Trophoblast cell (in vitro differentiated cells and primary cell): ENCODE measurements around the gene NUP153.
"Not testable (repeated sequence)": the region's sequence is repeated elsewhere in the genome, so short reads cannot be mapped to it uniquely, and the experiment has no call there.

Source experiments
- DNase-seq, 2 donors: peaks; one replicate each; pipeline ENCODE4 v3.0.0-alpha.2; 2016
- H2AFZ ChIP-seq: 2 replicates; pipeline ENCODE4 v1.6.1; 2013; ENCODE audit warnings: low read length, moderate library complexity, mild to moderate bottlenecking; ENCODE audit not compliant: insufficient read depth, poor library complexity
- H2AK5ac ChIP-seq: 2 replicates; pipeline ENCODE4 v1.6.1; 2013; ENCODE audit warnings: mild to moderate bottlenecking, low read length
- H2BK120ac ChIP-seq: 2 replicates; pipeline ENCODE4 v1.6.1; 2013; ENCODE audit warnings: low read length, mild to moderate bottlenecking, moderate library complexity; ENCODE audit not compliant: insufficient read depth, poor library complexity
- H2BK12ac ChIP-seq: 2 replicates; pipeline ENCODE4 v1.6.1; 2013; ENCODE audit warnings: mild to moderate bottlenecking, low read length, moderate library complexity
- H2BK5ac ChIP-seq: 2 replicates; pipeline ENCODE4 v1.6.1; 2013; ENCODE audit warnings: low read length, low read depth, moderate library complexity, mild to moderate bottlenecking; ENCODE audit not compliant: poor library complexity
- H3K14ac ChIP-seq: 2 replicates; pipeline ENCODE4 v1.6.1; 2013; ENCODE audit warnings: mild to moderate bottlenecking, low read length
- H3K18ac ChIP-seq: 2 replicates; pipeline ENCODE4 v1.6.1; 2013; ENCODE audit warnings: mild to moderate bottlenecking, low read length
- H3K23ac ChIP-seq: 2 replicates; pipeline ENCODE4 v1.6.1; 2013; ENCODE audit warnings: low read length
- H3K27ac ChIP-seq: 2 replicates; pipeline ENCODE4 v1.5.1; 2013; ENCODE audit warnings: low read depth, mild to moderate bottlenecking, inconsistent platforms, low read length, moderate library complexity
- H3K27me3 ChIP-seq: 2 replicates; pipeline ENCODE4 v1.6.1; 2013; ENCODE audit warnings: inconsistent platforms, mild to moderate bottlenecking, low read length, moderate library complexity; ENCODE audit not compliant: insufficient read depth
- H3K36me3 ChIP-seq, 2 experiments: 1 replicate in 1 of 2; 2 replicates in 1 of 2; pipeline ENCODE4 v1.6.1; 2013; ENCODE audit warnings: low read length in 2 of 2, mild to moderate bottlenecking in 2 of 2, moderate library complexity in 1 of 2; ENCODE audit not compliant: insufficient read depth in 2 of 2, control insufficient read depth in 1 of 2
- H3K4ac ChIP-seq: 2 replicates; pipeline ENCODE4 v1.6.1; 2013; ENCODE audit warnings: low read depth, mild to moderate bottlenecking, low read length, moderate library complexity
- H3K4me1 ChIP-seq, 2 experiments: 1 replicate in 1 of 2; 2 replicates in 1 of 2; pipeline ENCODE4 v1.6.1; 2013; ENCODE audit warnings: low read length in 2 of 2, mild to moderate bottlenecking in 2 of 2, moderate library complexity in 1 of 2; ENCODE audit not compliant: insufficient read depth in 2 of 2, control insufficient read depth in 1 of 2
- H3K4me2 ChIP-seq: 2 replicates; pipeline ENCODE4 v1.6.1; 2013; ENCODE audit warnings: inconsistent platforms, mild to moderate bottlenecking, low read length, moderate library complexity
- H3K4me3 ChIP-seq: 2 replicates; pipeline ENCODE4 v1.5.1; 2013; ENCODE audit warnings: mild to moderate bottlenecking, low read depth, low read length, inconsistent platforms
- H3K79me1 ChIP-seq: one replicate; pipeline ENCODE4 v1.6.1; 2013; ENCODE audit warnings: low read length
- H3K79me2 ChIP-seq: 2 replicates; pipeline ENCODE4 v1.6.1; 2013; ENCODE audit warnings: low read length, mild to moderate bottlenecking; ENCODE audit not compliant: control insufficient read depth, insufficient read depth, poor library complexity
- H3K9ac ChIP-seq: 2 replicates; pipeline ENCODE4 v1.6.1; 2013; ENCODE audit warnings: mild to moderate bottlenecking, low read length
- H3K9me3 ChIP-seq: 2 replicates; pipeline ENCODE4 v1.6.1; 2013; ENCODE audit warnings: low read depth, mild to moderate bottlenecking, control low read depth, inconsistent platforms, low read length; ENCODE audit not compliant: insufficient read depth
- H4K12ac ChIP-seq: 2 replicates; pipeline ENCODE4 v1.6.1; 2013; ENCODE audit warnings: low read depth, mild to moderate bottlenecking, low read length, moderate library complexity
- H4K8ac ChIP-seq: 2 replicates; pipeline ENCODE4 v1.6.1; 2013; ENCODE audit warnings: low read depth, mild to moderate bottlenecking, low read length, moderate library complexity
- H4K91ac ChIP-seq: one replicate; pipeline ENCODE4 v1.6.1; 2013; ENCODE audit warnings: low read depth, mild to moderate bottlenecking, low read length, moderate library complexity
- WGBS: extraction: QIAGEN DNeasy Blood & Tissue Kit; methylation state at CpG from one replicate; pipeline ENCODE4 v1.1.7; 2013; ENCODE audit warnings: missing lambda C conversion rate; ENCODE audit not compliant: insufficient read length, insufficient coverage; ENCODE audit errors: extremely low coverage; 5-methylcytosine and 5-hydroxymethylcytosine counted together

The NUP153 gene

DNA sequence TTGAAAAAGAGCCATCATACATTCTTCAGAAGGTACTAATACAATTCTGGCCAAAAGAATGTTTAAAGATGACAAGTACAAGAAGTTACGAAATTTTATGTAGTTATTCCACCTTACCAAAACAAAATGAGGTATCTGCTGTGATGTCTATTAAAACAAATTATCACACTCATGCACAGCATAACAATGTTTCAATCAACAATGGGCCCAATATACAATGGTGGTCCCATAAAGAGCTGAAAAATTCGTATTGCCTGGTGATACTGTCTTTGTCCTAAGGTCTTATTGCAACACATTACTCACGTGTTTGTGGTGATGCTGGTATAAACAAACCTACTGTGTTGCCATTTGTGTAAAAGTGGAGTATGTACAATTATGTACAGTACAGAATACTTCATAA, 3.6 kb upstream of the NUP153 start:
- Histone ChIP-seq H3K23ac (no peak overlapping the region), H3K9ac (no peak overlapping the region), H3K4me1 (peaks cover 0 to 2% of the 10 kb centered on the region in 2 experiments), H3K27me3 (no peaks in the 10 kb centered on the region), H3K14ac (no peak overlapping the region), H4K12ac (no peak overlapping the region), H2BK12ac (no peak overlapping the region), H3K9me3 (no peaks in the 10 kb centered on the region), H3K79me1 (peaks cover 12% of the 10 kb centered on the region), H2AK5ac (no peak overlapping the region), H3K4me2 (no peak overlapping the region), H2AFZ (no peak overlapping the region), H3K18ac (no peak overlapping the region), H3K36me3 (no peaks in the 10 kb centered on the region), H3K79me2 (peaks cover 12% of the 10 kb centered on the region), H4K8ac (no peak overlapping the region), H3K27ac (no peak overlapping the region), H3K4ac (no peak overlapping the region), H4K91ac (no peak overlapping the region), H2BK120ac (no peak overlapping the region), H3K4me3 (no peak overlapping the region), H2BK5ac (no peak overlapping the region)
- peak; percentile 54 to 91 for DNase-seq
- WGBS: no CpG with 5 or more reads among the region's 3 CpGs

DNA sequence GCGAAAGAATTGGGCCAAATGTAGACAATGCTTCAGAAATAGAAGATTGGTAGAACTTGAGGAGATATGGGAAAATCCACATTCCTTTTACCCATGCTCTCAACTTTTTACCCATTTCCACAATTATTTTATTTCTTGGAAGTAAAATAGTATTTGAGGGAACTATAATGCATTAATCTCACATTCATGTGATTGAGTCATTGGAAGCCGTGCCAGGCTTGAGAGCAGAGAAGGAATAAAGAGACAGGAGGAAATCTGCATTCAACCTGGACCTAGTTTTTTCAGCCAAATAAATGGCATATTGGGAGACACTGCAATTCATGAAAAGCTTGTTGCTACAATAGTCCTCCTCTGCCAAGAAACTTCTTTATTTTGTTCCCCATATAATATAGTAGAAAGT, 2.8 kb upstream of the NUP153 start:
- no peak overlapping the region for H3K4ac ChIP-seq
- no peak overlapping the region for H3K14ac ChIP-seq
- H3K36me3 ChIP-seq: no peaks in the 10 kb centered on the region
- no peak overlapping the region for H2BK5ac ChIP-seq
- no peaks in the 10 kb centered on the region for H3K27me3 ChIP-seq
- H3K9me3 ChIP-seq: no peaks in the 10 kb centered on the region
- no peak overlapping the region for H2BK120ac ChIP-seq
- H3K23ac ChIP-seq: no peak overlapping the region
- no peak overlapping the region for H2AFZ ChIP-seq
- DNase-seq: no peak
- H3K4me3 ChIP-seq: no peak overlapping the region
- no peak overlapping the region for H4K12ac ChIP-seq
- H3K27ac ChIP-seq: no peak overlapping the region
- no peak overlapping the region for H4K8ac ChIP-seq
- no CpG with 5 or more reads among the region's 2 CpGs for WGBS
- no peak overlapping the region for H2BK12ac ChIP-seq
- no peak overlapping the region for H2AK5ac ChIP-seq
- H3K9ac ChIP-seq: no peak overlapping the region
- H3K18ac ChIP-seq: no peak overlapping the region
- peaks cover 12% of the 10 kb centered on the region for H3K79me1 ChIP-seq
- peaks cover 15% of the 10 kb centered on the region for H3K79me2 ChIP-seq
- H4K91ac ChIP-seq: no peak overlapping the region
- H3K4me2 ChIP-seq: no peak overlapping the region
- no peaks in the 10 kb centered on the region for H3K4me1 ChIP-seq

DNA sequence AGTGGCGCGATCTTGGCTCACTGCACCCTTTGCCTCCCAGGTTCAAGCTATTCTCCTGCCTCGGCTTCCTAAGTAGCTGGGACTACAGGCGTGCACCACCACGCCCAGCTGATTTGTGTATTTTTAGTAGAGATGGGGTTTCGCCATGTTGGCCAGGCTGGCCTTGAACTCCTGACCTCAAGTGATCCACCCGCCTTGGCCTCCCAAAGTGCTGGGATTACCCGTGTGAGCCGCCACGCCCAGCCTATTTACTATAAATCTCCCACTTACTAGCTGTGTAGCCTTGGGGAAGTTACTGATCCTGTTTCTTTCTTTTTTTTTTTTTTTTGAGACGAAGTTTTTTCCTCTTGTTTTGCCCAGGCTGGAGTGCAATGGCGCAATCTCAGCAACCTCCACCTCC, 1.3 kb upstream of the NUP153 start:
- not testable (repeated sequence) for H2AK5ac ChIP-seq, H3K27me3 ChIP-seq, H3K27ac ChIP-seq, H2BK120ac ChIP-seq, H2AFZ ChIP-seq, DNase-seq, H3K9ac ChIP-seq, H4K12ac ChIP-seq, H3K4me2 ChIP-seq, H2BK12ac ChIP-seq, H3K14ac ChIP-seq, H3K4me1 ChIP-seq, H3K23ac ChIP-seq, H3K36me3 ChIP-seq, H3K18ac ChIP-seq, H4K8ac ChIP-seq, H3K4ac ChIP-seq, H3K4me3 ChIP-seq, H4K91ac ChIP-seq, H3K9me3 ChIP-seq, H2BK5ac ChIP-seq
- peaks cover 13% of the 10 kb centered on the region for H3K79me1 ChIP-seq
- no CpG with 5 or more reads among the region's 12 CpGs for WGBS
- H3K79me2 ChIP-seq: peaks cover 16% of the 10 kb centered on the region

DNA sequence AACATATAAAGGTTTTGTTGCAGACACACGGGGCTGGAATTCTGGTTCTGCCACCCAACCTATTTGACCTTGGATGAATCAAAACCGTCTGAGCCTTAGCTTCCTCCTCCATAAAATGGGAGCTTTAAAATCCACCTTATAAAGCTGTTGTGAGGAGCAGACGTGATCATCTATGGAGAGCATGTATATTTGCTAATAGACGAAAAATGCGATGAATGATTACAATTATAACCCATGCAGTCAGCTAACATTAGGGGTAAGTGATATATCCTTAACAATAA, 586 bp upstream of the NUP153 start:
- H2AK5ac ChIP-seq: no peak overlapping the region
- no peak overlapping the region for H2AFZ ChIP-seq
- H3K4me3 ChIP-seq: no peak overlapping the region
- peaks cover 2 to 4% of the 10 kb centered on the region in 2 experiments for H3K4me1 ChIP-seq
- H4K8ac ChIP-seq: no peak overlapping the region
- DNase-seq: no peak
- H3K9ac ChIP-seq: no peak overlapping the region
- H4K91ac ChIP-seq: no peak overlapping the region
- WGBS: no CpG with 5 or more reads among the region's 5 CpGs
- H3K79me2 ChIP-seq: peaks cover 21% of the 10 kb centered on the region
- H2BK120ac ChIP-seq: no peak overlapping the region
- H3K14ac ChIP-seq: no peak overlapping the region
- no peak overlapping the region for H3K4ac ChIP-seq
- H3K36me3 ChIP-seq: no peaks in the 10 kb centered on the region
- no peaks in the 10 kb centered on the region for H3K27me3 ChIP-seq
- no peak overlapping the region for H3K23ac ChIP-seq
- H3K18ac ChIP-seq: no peak overlapping the region
- no peak overlapping the region for H4K12ac ChIP-seq
- no peak overlapping the region for H3K27ac ChIP-seq
- H2BK5ac ChIP-seq: no peak overlapping the region
- H2BK12ac ChIP-seq: no peak overlapping the region
- H3K79me1 ChIP-seq: peaks cover 13% of the 10 kb centered on the region
- no peaks in the 10 kb centered on the region for H3K9me3 ChIP-seq
- peak overlapping the region; percentile 59 for H3K4me2 ChIP-seq
